HEK293 (cell line): ENCODE data around the gene ACOX2.

Experiments used
- CTCF ChIA-PET: fragments of 350-600 bp; formaldehyde crosslinking; extraction: SDS; loops from one replicate; lab custom pipeline; 2021; ENCODE audit warnings: antibody characterized with exemption; lab: Yijun Ruan, JAX
- POLR2A ChIA-PET: fragments of 300-600 bp; formaldehyde crosslinking; extraction: SDS; loops from one replicate; lab custom pipeline; 2020; ENCODE audit warnings: antibody characterized with exemption, inconsistent platforms; lab: Yijun Ruan, JAX
- H3K27ac ChIP-seq: fragments of 200-500 bp; sonication (Bioruptor generic); 2 replicates; pipeline ENCODE4 v1.5.1; 2014; ENCODE audit warnings: low read depth, low read length, control low read depth, inconsistent platforms; ENCODE audit errors: extremely low read depth
- H3K36me3 ChIP-seq, 2 experiments: fragments of 200-500 bp in 1 of 2; sonication (Bioruptor generic) in 1 of 2; 1 replicate in 1 of 2; 2 replicates in 1 of 2; pipeline ENCODE4 v1.5.1; 2014 to 2017; ENCODE audit warnings: inconsistent platforms in 2 of 2, low read length in 2 of 2; ENCODE audit not compliant: control insufficient read depth in 2 of 2, insufficient read depth in 1 of 2
- H3K4me1 ChIP-seq: fragments of 200-500 bp; sonication (Bioruptor generic); 2 replicates; pipeline ENCODE4 v1.5.1; 2014; ENCODE audit warnings: mild to moderate bottlenecking, low read length, inconsistent platforms; ENCODE audit not compliant: control insufficient read depth, insufficient read depth
- H3K4me3 ChIP-seq: 2 replicates; pipeline ENCODE4 v1.5.1; 2011; ENCODE audit warnings: low read depth, mild to moderate bottlenecking, control low read depth, low read length, moderate library complexity
- H3K9me3 ChIP-seq: fragments of 200-500 bp; sonication (Bioruptor generic); 2 replicates; pipeline ENCODE4 v1.5.1; 2014; ENCODE audit warnings: low read depth, low read length, inconsistent platforms; ENCODE audit not compliant: control insufficient read depth, insufficient read depth
- ATF2 ChIP-seq: fragments of 450-650 bp; formaldehyde crosslinking; IDR thresholded peaks from 2 replicates; pipeline ENCODE4 v1.5.1; 2016; ENCODE audit warnings: missing biosample characterization, missing genetic modification characterization, low read depth
- IKZF3 ChIP-seq: fragments of 450-650 bp; IDR thresholded peaks from 2 replicates; pipeline ENCODE4 v1.5.0; 2018; ENCODE audit warnings: missing biosample characterization, mild to moderate bottlenecking, missing genetic modification characterization, moderate library complexity
- KLF1 ChIP-seq: fragments of 450-650 bp; formaldehyde crosslinking; IDR thresholded peaks from 2 replicates; pipeline ENCODE4 v1.5.1; 2016; ENCODE audit warnings: missing biosample characterization, missing genetic modification characterization
- MEIS1 ChIP-seq: sonication (generic); formaldehyde crosslinking; IDR thresholded peaks from 2 replicates; pipeline ENCODE4 v1.8.1; 2022; ENCODE audit warnings: missing genetic modification reagents, mild to moderate bottlenecking, borderline replicate concordance
- PBX3 ChIP-seq: sonication (generic); formaldehyde crosslinking; IDR thresholded peaks from 2 replicates; pipeline ENCODE4 v1.8.1; 2022; ENCODE audit warnings: mild to moderate bottlenecking, moderate library complexity, missing genetic modification reagents
- RBAK ChIP-seq: fragments of 450-650 bp; formaldehyde crosslinking; IDR thresholded peaks from 2 replicates; pipeline ENCODE4 v1.5.1; 2016; ENCODE audit warnings: missing biosample characterization, missing genetic modification characterization
- REPIN1 ChIP-seq: fragments of 450-650 bp; formaldehyde crosslinking; IDR thresholded peaks from 2 replicates; pipeline ENCODE4 v1.5.1; 2017; ENCODE audit warnings: missing biosample characterization, missing genetic modification characterization, low read depth
- ZBTB26 ChIP-seq: fragments of 450-650 bp; formaldehyde crosslinking; optimal IDR thresholded peaks from 2 replicates; pipeline ENCODE3; 2016; ENCODE audit warnings: missing biosample characterization, mild to moderate bottlenecking, missing genetic modification characterization
- ZNF148 ChIP-seq: fragments of 450-650 bp; formaldehyde crosslinking; IDR thresholded peaks from 2 replicates; pipeline ENCODE4 v1.5.0; 2017; ENCODE audit warnings: missing biosample characterization, missing genetic modification characterization, borderline replicate concordance
- ZNF175 ChIP-seq: fragments of 450-650 bp; formaldehyde crosslinking; IDR thresholded peaks from 2 replicates; pipeline ENCODE4 v1.5.1; 2016; ENCODE audit warnings: missing biosample characterization, missing genetic modification characterization
- ZNF214 ChIP-seq: fragments of 450-650 bp; formaldehyde crosslinking; IDR thresholded peaks from 2 replicates; pipeline ENCODE4 v1.5.1; 2017; ENCODE audit warnings: missing biosample characterization, mild to moderate bottlenecking, missing genetic modification characterization, borderline replicate concordance
- ZNF221 ChIP-seq: fragments of 450-650 bp; formaldehyde crosslinking; IDR thresholded peaks from 2 replicates; pipeline ENCODE4 v1.5.1; 2017; ENCODE audit warnings: missing biosample characterization, missing genetic modification characterization, borderline replicate concordance
- ZNF280C ChIP-seq: fragments of 450-650 bp; formaldehyde crosslinking; IDR thresholded peaks from 2 replicates; pipeline ENCODE4 v1.5.1; 2016; ENCODE audit warnings: missing biosample characterization, missing genetic modification characterization
- ZNF341 ChIP-seq: fragments of 450-650 bp; formaldehyde crosslinking; IDR thresholded peaks from 2 replicates; pipeline ENCODE4; 2016; ENCODE audit warnings: low read depth, missing biosample characterization, missing genetic modification characterization
- ZSCAN30 ChIP-seq: fragments of 450-650 bp; IDR thresholded peaks from 2 replicates; pipeline ENCODE4 v1.5.1; 2018; ENCODE audit warnings: missing biosample characterization, mild to moderate bottlenecking, missing genetic modification characterization, moderate library complexity
- ZSCAN5A ChIP-seq: fragments of 450-650 bp; formaldehyde crosslinking; IDR thresholded peaks from 2 replicates; pipeline ENCODE4 v1.5.1; 2016; ENCODE audit warnings: missing biosample characterization, missing genetic modification characterization

Gene ACOX2

GRCh38 chr3:58471025-58471887, 65.7 kb downstream of the ACOX2 start (continued):
- TF ChIP-seq ZSCAN30 (tag by site-specific recombination) (peak; percentile 43; the same call in 1 of the 2 replicates), MEIS1 (no peak), ZNF175 (no peak), PBX3 (CRISPR knock-in tag) (no peak), ZBTB26 (tag by site-specific recombination) (no peak), RBAK (no peak), KLF1 (tag by site-specific recombination) (peak; percentile 92), ZNF148 (no peak; the same call in 1 of the 2 replicates), IKZF3 (tag by site-specific recombination) (peak; percentile 97), ZNF214 (tag by site-specific recombination) (no peak)
- TF ChIP-seq, all 188 proteins: peak for 76

- CTCF ChIA-PET: interaction anchor here (0.6 kb wide), 1 partner anchor 135 kb away, joined by 4 read pairs; no protein-coding TSS in a partner anchor
- Histone ChIP-seq H3K36me3 (no peaks in the 10 kb centered on the region), H3K4me1 (peaks cover 14% of the 10 kb centered on the region), H3K9me3 (no peaks in the 10 kb centered on the region)
- no peak for TF ChIP-seq ZNF280C (tag by site-specific recombination)
- TF ChIP-seq ZNF341: no peak
- TF ChIP-seq ZSCAN5A (tag by site-specific recombination): no peak
- TF ChIP-seq ZNF221 (tag by site-specific recombination): no peak
- TF ChIP-seq REPIN1 (tag by site-specific recombination): no peak
- no peak for TF ChIP-seq ATF2
- TF ChIP-seq, all 188 proteins: peak for 0
- H3K4me3 ChIP-seq: no peak overlapping the region
- POLR2A ChIA-PET: interaction anchor here (1.5 kb wide), 1 partner anchor 23 kb away, joined by 3 read pairs; no protein-coding TSS in a partner anchor
- H3K27ac ChIP-seq: peak overlapping the region; percentile 50; the same call in 1 of the 2 replicates
Measured at GRCh38 chr3:58470363-58471024, 66.5 kb downstream of the ACOX2 start.
